HEK293 (cell line): Measurements from ENCODE around the gene CNBP.

Experiments used
- CTCF ChIA-PET: fragments of 350-600 bp; formaldehyde crosslinking; extraction: SDS; loops from one replicate; lab custom pipeline; 2021; ENCODE audit warnings: antibody characterized with exemption; lab: Yijun Ruan, JAX
- POLR2A ChIA-PET: fragments of 300-600 bp; formaldehyde crosslinking; extraction: SDS; loops from one replicate; lab custom pipeline; 2020; ENCODE audit warnings: antibody characterized with exemption, inconsistent platforms; lab: Yijun Ruan, JAX
- H3K27ac ChIP-seq: fragments of 200-500 bp; sonication (Bioruptor generic); 2 replicates; pipeline ENCODE4 v1.5.1; 2014; ENCODE audit warnings: low read depth, low read length, control low read depth, inconsistent platforms; ENCODE audit errors: extremely low read depth
- H3K36me3 ChIP-seq, 2 experiments: fragments of 200-500 bp in 1 of 2; sonication (Bioruptor generic) in 1 of 2; 1 replicate in 1 of 2; 2 replicates in 1 of 2; pipeline ENCODE4 v1.5.1; 2014 to 2017; ENCODE audit warnings: inconsistent platforms in 2 of 2, low read length in 2 of 2; ENCODE audit not compliant: control insufficient read depth in 2 of 2, insufficient read depth in 1 of 2
- H3K4me1 ChIP-seq: fragments of 200-500 bp; sonication (Bioruptor generic); 2 replicates; pipeline ENCODE4 v1.5.1; 2014; ENCODE audit warnings: mild to moderate bottlenecking, low read length, inconsistent platforms; ENCODE audit not compliant: control insufficient read depth, insufficient read depth
- H3K4me3 ChIP-seq: 2 replicates; pipeline ENCODE4 v1.5.1; 2011; ENCODE audit warnings: low read depth, mild to moderate bottlenecking, control low read depth, low read length, moderate library complexity
- H3K9me3 ChIP-seq: fragments of 200-500 bp; sonication (Bioruptor generic); 2 replicates; pipeline ENCODE4 v1.5.1; 2014; ENCODE audit warnings: low read depth, low read length, inconsistent platforms; ENCODE audit not compliant: control insufficient read depth, insufficient read depth
- EGR2 ChIP-seq: fragments of 450-650 bp; formaldehyde crosslinking; IDR thresholded peaks from 2 replicates; pipeline ENCODE4 v1.5.1; 2016; ENCODE audit warnings: low read depth, missing biosample characterization, missing genetic modification characterization
- GLIS1 ChIP-seq: fragments of 450-650 bp; formaldehyde crosslinking; IDR thresholded peaks from 2 replicates; pipeline ENCODE4 v1.5.1; 2016; ENCODE audit warnings: missing biosample characterization, missing genetic modification characterization
- GLIS2 ChIP-seq: fragments of 450-650 bp; formaldehyde crosslinking; IDR thresholded peaks from 2 replicates; pipeline ENCODE4 v1.5.1; 2016; ENCODE audit warnings: missing biosample characterization, missing genetic modification characterization
- KLF1 ChIP-seq: fragments of 450-650 bp; formaldehyde crosslinking; IDR thresholded peaks from 2 replicates; pipeline ENCODE4 v1.5.1; 2016; ENCODE audit warnings: missing biosample characterization, missing genetic modification characterization
- KLF8 ChIP-seq: fragments of 450-650 bp; formaldehyde crosslinking; IDR thresholded peaks from 2 replicates; pipeline ENCODE4 v1.5.1; 2016; ENCODE audit warnings: missing biosample characterization, missing genetic modification characterization
- MEIS1 ChIP-seq: sonication (generic); formaldehyde crosslinking; IDR thresholded peaks from 2 replicates; pipeline ENCODE4 v1.8.1; 2022; ENCODE audit warnings: missing genetic modification reagents, mild to moderate bottlenecking, borderline replicate concordance
- SCRT2 ChIP-seq: fragments of 450-650 bp; formaldehyde crosslinking; IDR thresholded peaks from 2 replicates; pipeline ENCODE4 v1.5.1; 2016; ENCODE audit warnings: missing biosample characterization, missing genetic modification characterization
- SP7 ChIP-seq: fragments of 450-650 bp; formaldehyde crosslinking; IDR thresholded peaks from 2 replicates; pipeline ENCODE4 v1.5.1; 2016; ENCODE audit warnings: missing biosample characterization, missing genetic modification characterization
- ZBTB20 ChIP-seq: fragments of 450-650 bp; formaldehyde crosslinking; IDR thresholded peaks from 2 replicates; pipeline ENCODE4 v1.5.1; 2016; ENCODE audit warnings: missing biosample characterization, missing genetic modification characterization
- ZBTB48 ChIP-seq: fragments of 450-650 bp; formaldehyde crosslinking; IDR thresholded peaks from 2 replicates; pipeline ENCODE4 v1.5.1; 2016; ENCODE audit warnings: missing biosample characterization, missing genetic modification characterization
- ZEB2 ChIP-seq: fragments of 450-650 bp; formaldehyde crosslinking; IDR thresholded peaks from 2 replicates; pipeline ENCODE4 v1.5.1; 2016; ENCODE audit warnings: missing biosample characterization, missing genetic modification characterization
- ZNF112 ChIP-seq: fragments of 450-650 bp; formaldehyde crosslinking; IDR thresholded peaks from 2 replicates; pipeline ENCODE4 v1.5.0; 2017; ENCODE audit warnings: missing biosample characterization, missing genetic modification characterization
- ZNF138 ChIP-seq: fragments of 450-650 bp; formaldehyde crosslinking; IDR thresholded peaks from 2 replicates; pipeline ENCODE4 v1.5.1; 2016; ENCODE audit warnings: missing biosample characterization, missing genetic modification characterization, borderline replicate concordance
- ZNF221 ChIP-seq: fragments of 450-650 bp; formaldehyde crosslinking; IDR thresholded peaks from 2 replicates; pipeline ENCODE4 v1.5.1; 2017; ENCODE audit warnings: missing biosample characterization, missing genetic modification characterization, borderline replicate concordance
- ZNF223 ChIP-seq: fragments of 450-650 bp; formaldehyde crosslinking; IDR thresholded peaks from 2 replicates; pipeline ENCODE4 v1.5.1; 2016; ENCODE audit warnings: missing biosample characterization, missing genetic modification characterization
- ZNF248 ChIP-seq: fragments of 450-650 bp; formaldehyde crosslinking; IDR thresholded peaks from 2 replicates; pipeline ENCODE4 v1.5.1; 2017; ENCODE audit warnings: missing biosample characterization, missing genetic modification characterization
- ZNF514 ChIP-seq: fragments of 450-650 bp; formaldehyde crosslinking; IDR thresholded peaks from 2 replicates; pipeline ENCODE4 v1.5.1; 2016; ENCODE audit warnings: missing biosample characterization, missing genetic modification characterization
- ZNF548 ChIP-seq: fragments of 450-650 bp; formaldehyde crosslinking; IDR thresholded peaks from 2 replicates; pipeline ENCODE4 v1.5.1; 2016; ENCODE audit warnings: missing biosample characterization, missing genetic modification characterization
- ZNF555 ChIP-seq: fragments of 450-650 bp; formaldehyde crosslinking; conservative IDR thresholded peaks from 2 replicates; pipeline ENCODE4 v1.5.1; 2017; ENCODE audit warnings: missing biosample characterization, mild to moderate bottlenecking, missing genetic modification characterization, inconsistent platforms
- ZNF600 ChIP-seq: fragments of 450-650 bp; formaldehyde crosslinking; IDR thresholded peaks from 2 replicates; pipeline ENCODE4 v1.5.1; 2016; ENCODE audit warnings: missing biosample characterization, missing genetic modification characterization
- ZNF660 ChIP-seq: fragments of 450-650 bp; IDR thresholded peaks from 2 replicates; pipeline ENCODE4 v1.5.1; 2018; ENCODE audit warnings: missing biosample characterization, mild to moderate bottlenecking, missing genetic modification characterization
- ZNF670 ChIP-seq: fragments of 450-650 bp; formaldehyde crosslinking; IDR thresholded peaks from 2 replicates; pipeline ENCODE4 v1.5.1; 2016; ENCODE audit warnings: missing biosample characterization, missing genetic modification characterization, low read depth
- ZNF777 ChIP-seq: fragments of 450-650 bp; formaldehyde crosslinking; IDR thresholded peaks from 2 replicates; pipeline ENCODE4 v1.5.1; 2017; ENCODE audit warnings: missing biosample characterization, missing genetic modification characterization, borderline replicate concordance
- ZNF843 ChIP-seq: fragments of 450-650 bp; formaldehyde crosslinking; IDR thresholded peaks from 2 replicates; pipeline ENCODE4 v1.5.1; 2016; ENCODE audit warnings: missing biosample characterization, missing genetic modification characterization
- TF ChIP-seq, protein P1 (sequence below): fragments of 450-650 bp; formaldehyde crosslinking; IDR thresholded peaks from 2 replicates; pipeline ENCODE4 v1.5.1; 2016; ENCODE audit warnings: missing biosample characterization, missing genetic modification characterization
- TF ChIP-seq, protein P2 (sequence below): fragments of 450-650 bp; formaldehyde crosslinking; IDR thresholded peaks from 2 replicates; pipeline ENCODE4 v1.5.1; 2016; ENCODE audit warnings: missing biosample characterization, missing genetic modification characterization
- TF ChIP-seq, protein P3 (sequence below): fragments of 450-650 bp; formaldehyde crosslinking; conservative IDR thresholded peaks from 2 replicates; pipeline ENCODE4 v1.5.1; 2016; ENCODE audit warnings: low read depth, missing biosample characterization, missing genetic modification characterization
- TF ChIP-seq, protein P4 (sequence below): fragments of 450-650 bp; formaldehyde crosslinking; IDR thresholded peaks from 2 replicates; pipeline ENCODE4 v1.5.1; 2016; ENCODE audit warnings: missing biosample characterization, missing genetic modification characterization

CNBP gene

DNA sequence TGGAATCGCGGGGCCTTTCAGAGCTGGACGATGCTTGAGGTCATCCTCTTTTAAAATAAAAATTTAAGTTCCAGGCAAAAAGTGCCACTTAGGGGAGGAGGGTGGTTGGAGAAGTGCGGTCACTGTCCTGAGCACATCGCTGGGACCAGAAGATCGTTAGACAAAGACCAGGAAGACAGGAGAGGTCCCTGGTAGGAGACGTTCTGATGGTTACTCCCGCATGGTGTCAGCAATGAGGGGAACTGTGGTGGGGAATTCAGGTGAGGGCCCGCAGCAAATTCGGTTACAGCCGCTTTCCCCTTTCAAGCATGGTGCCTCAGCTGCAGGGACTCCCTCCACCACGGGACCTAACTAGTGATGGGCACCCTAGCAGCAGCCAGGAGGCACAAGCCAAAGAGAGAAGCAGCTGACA lies 21.8 kb downstream of the CNBP start (continued):
- peak; percentile 55 for TF ChIP-seq ZBTB48 (tag by site-specific recombination)

DNA sequence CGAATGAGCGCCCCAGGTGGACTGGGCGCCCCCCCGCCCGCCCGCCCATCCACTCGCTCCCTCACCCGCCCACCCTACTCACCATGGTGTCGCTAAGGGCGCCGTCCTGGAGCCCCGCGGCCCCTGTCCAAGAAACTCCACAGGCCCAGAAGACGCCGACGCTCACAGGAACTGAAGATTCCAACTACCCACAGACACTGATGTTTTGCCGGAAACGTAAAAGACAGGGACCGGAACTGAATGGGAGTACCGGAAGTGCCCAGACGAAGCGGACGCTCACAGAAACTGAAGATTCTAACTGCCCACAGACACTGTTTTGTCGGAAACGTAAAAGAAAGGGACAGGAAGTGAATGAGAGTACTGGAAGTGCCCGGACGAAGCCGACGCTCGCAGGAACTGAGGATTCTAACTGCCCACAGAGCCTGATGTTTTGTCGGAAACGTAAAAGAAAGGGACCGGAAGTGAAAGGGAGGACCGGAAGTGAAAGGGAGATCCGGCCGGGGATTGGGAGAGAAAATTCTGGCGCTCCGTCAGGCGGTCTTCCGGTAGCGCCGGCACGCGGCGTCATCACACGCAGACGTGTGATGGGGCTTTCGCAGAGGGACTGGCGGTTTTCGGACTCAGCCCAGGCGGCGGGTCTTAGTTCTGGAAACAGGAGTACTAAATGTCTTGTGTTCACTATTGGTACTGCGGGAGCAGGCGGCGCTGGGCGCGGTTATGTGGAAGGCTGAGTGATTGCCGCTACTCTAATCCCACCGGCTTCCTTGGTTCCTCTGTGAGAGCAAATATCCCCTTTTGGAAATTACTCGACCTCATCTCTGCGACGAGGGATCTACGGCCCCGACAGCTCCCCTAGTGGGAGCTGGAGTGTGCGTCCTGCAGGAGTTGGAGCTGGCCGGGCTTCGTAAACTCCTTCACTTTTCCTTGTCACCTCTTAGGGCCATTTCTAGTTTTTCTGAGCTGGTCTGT lies 22.5 kb downstream of the CNBP start, which contains the start of gene ISY1:
TSS of gene ISY1 (minus strand) at position 173 of the 969 bp plus-strand sequence. CDS start at position 85, 88 bp downstream.
- H3K4me1 ChIP-seq = no peaks in the 10 kb centered on the region
- H3K9me3 ChIP-seq = no peaks in the 10 kb centered on the region
- H3K27ac ChIP-seq = peak within 1 kb of the TSS; percentile 84
- ChIA-PET POLR2A (interaction anchor here (0.6 to 1.9 kb wide), 13 partner anchors 14 to 234 kb away, joined by 3 to 5 read pairs (median 4); partner anchors contain the start of genes COPG1 and RAB43), CTCF (interaction anchor here (0.7 to 3.3 kb wide), 10 partner anchors 9 to 678 kb away, joined by 3 to 32 read pairs (median 4); no protein-coding TSS in a partner anchor)
- H3K36me3 ChIP-seq = peaks cover 15 to 40% of the 10 kb centered on the region in 2 experiments
- H3K4me3 ChIP-seq = peak within 1 kb of the TSS; percentile 78
- TF ChIP-seq, protein P1, sequence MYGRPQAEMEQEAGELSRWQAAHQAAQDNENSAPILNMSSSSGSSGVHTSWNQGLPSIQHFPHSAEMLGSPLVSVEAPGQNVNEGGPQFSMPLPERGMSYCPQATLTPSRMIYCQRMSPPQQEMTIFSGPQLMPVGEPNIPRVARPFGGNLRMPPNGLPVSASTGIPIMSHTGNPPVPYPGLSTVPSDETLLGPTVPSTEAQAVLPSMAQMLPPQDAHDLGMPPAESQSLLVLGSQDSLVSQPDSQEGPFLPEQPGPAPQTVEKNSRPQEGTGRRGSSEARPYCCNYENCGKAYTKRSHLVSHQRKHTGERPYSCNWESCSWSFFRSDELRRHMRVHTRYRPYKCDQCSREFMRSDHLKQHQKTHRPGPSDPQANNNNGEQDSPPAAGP (tag by site-specific recombination) = peak; percentile 83
- no peak for TF ChIP-seq ZNF112 (tag by site-specific recombination)
- 0 out of 2 replicates have a peak, but pooled peaks have one; percentile 44 for TF ChIP-seq KLF8 (tag by site-specific recombination)
- no peak for TF ChIP-seq ZNF248
- peak; percentile 57; the same call in 1 of the 2 replicates for TF ChIP-seq ZNF600 (tag by site-specific recombination)
- TF ChIP-seq ZNF223 = no peak
- TF ChIP-seq SCRT2 = peak; percentile 27; the same call in 1 of the 2 replicates
- no peak for TF ChIP-seq GLIS2
- TF ChIP-seq, protein P2, sequence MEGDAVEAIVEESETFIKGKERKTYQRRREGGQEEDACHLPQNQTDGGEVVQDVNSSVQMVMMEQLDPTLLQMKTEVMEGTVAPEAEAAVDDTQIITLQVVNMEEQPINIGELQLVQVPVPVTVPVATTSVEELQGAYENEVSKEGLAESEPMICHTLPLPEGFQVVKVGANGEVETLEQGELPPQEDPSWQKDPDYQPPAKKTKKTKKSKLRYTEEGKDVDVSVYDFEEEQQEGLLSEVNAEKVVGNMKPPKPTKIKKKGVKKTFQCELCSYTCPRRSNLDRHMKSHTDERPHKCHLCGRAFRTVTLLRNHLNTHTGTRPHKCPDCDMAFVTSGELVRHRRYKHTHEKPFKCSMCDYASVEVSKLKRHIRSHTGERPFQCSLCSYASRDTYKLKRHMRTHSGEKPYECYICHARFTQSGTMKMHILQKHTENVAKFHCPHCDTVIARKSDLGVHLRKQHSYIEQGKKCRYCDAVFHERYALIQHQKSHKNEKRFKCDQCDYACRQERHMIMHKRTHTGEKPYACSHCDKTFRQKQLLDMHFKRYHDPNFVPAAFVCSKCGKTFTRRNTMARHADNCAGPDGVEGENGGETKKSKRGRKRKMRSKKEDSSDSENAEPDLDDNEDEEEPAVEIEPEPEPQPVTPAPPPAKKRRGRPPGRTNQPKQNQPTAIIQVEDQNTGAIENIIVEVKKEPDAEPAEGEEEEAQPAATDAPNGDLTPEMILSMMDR (tag by site-specific recombination) = peak; percentile 64
- TF ChIP-seq, protein P3, sequence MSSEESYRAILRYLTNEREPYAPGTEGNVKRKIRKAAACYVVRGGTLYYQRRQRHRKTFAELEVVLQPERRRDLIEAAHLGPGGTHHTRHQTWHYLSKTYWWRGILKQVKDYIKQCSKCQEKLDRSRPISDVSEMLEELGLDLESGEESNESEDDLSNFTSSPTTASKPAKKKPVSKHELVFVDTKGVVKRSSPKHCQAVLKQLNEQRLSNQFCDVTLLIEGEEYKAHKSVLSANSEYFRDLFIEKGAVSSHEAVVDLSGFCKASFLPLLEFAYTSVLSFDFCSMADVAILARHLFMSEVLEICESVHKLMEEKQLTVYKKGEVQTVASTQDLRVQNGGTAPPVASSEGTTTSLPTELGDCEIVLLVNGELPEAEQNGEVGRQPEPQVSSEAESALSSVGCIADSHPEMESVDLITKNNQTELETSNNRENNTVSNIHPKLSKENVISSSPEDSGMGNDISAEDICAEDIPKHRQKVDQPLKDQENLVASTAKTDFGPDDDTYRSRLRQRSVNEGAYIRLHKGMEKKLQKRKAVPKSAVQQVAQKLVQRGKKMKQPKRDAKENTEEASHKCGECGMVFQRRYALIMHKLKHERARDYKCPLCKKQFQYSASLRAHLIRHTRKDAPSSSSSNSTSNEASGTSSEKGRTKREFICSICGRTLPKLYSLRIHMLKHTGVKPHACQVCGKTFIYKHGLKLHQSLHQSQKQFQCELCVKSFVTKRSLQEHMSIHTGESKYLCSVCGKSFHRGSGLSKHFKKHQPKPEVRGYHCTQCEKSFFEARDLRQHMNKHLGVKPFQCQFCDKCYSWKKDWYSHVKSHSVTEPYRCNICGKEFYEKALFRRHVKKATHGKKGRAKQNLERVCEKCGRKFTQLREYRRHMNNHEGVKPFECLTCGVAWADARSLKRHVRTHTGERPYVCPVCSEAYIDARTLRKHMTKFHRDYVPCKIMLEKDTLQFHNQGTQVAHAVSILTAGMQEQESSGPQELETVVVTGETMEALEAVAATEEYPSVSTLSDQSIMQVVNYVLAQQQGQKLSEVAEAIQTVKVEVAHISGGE = peak; percentile 99
- no peak for TF ChIP-seq ZNF221
- no peak for TF ChIP-seq ZNF670 (tag by site-specific recombination)
- no peak for TF ChIP-seq MEIS1
- TF ChIP-seq SP7 (tag by site-specific recombination) = peak; percentile 87
- TF ChIP-seq EGR2 (tag by site-specific recombination) = 0 out of 2 replicates have a peak, but pooled peaks have one; percentile 15
- TF ChIP-seq, protein P4, sequence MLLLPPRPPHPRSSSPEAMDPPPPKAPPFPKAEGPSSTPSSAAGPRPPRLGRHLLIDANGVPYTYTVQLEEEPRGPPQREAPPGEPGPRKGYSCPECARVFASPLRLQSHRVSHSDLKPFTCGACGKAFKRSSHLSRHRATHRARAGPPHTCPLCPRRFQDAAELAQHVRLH (tag by site-specific recombination) = peak; percentile 99
- TF ChIP-seq ZNF548 (tag by site-specific recombination) = no peak
- 0 out of 2 replicates have a peak, but pooled peaks have one; percentile 77 for TF ChIP-seq ZEB2
- no peak for TF ChIP-seq ZNF138 (tag by site-specific recombination)
- peak; percentile 61 for TF ChIP-seq ZNF843 (tag by site-specific recombination)
- peak; percentile 90 for TF ChIP-seq ZNF660
- TF ChIP-seq KLF1 (tag by site-specific recombination) = no peak
- peak; percentile 80 for TF ChIP-seq ZNF777 (tag by site-specific recombination)
- TF ChIP-seq ZBTB20 (tag by site-specific recombination) = peak; percentile 30; the same call in 1 of the 2 replicates
- no peak for TF ChIP-seq ZNF514 (tag by site-specific recombination)
- TF ChIP-seq GLIS1 (tag by site-specific recombination) = no peak
- TF ChIP-seq ZNF555 (tag by site-specific recombination) = no peak
